PC-9 (cell line): ENCODE data around the gene RCC1. TPM values are rescaled to one million over a fixed set of nuclear protein-coding genes. Genes with fewer than 3 reads are reported as not detected.

Experiments
- Bru-seq: library from RNA; stranded (reverse); fragments of 400-500 nt; gene quantifications from one replicate; lab custom pipeline; 2021; lab: Mats Ljungman, UMichigan
- BruChase-seq, 2 experiments: library from RNA; stranded (reverse); fragments of 400-500 nt; gene quantifications; one replicate each; lab custom pipeline; 2021; lab: Mats Ljungman, UMichigan
- BruUV-seq: library from RNA; stranded (reverse); fragments of 400-500 nt; replicated peaks from 2 replicates; lab custom pipeline; 2021; lab: Mats Ljungman, UMichigan
- CTCF ChIA-PET: fragments of 300-600 bp; sonication (Branson Sonifier 250); formaldehyde crosslinking; loops from one replicate; lab custom pipeline; 2022; ENCODE audit warnings: antibody characterized with exemption; lab: Charles Lee
- POLR2A ChIA-PET: fragments of 300-600 bp; sonication (Branson Sonifier 250); formaldehyde crosslinking; loops from one replicate; lab custom pipeline; 2022; ENCODE audit warnings: antibody characterized with exemption; ENCODE audit not compliant: unreplicated experiment; lab: Charles Lee
- DNase-seq, 2 experiments: peaks; one replicate each; pipeline versions ENCODE4 v3.0.0 to v3.0.0-alpha.2; 2015 to 2022; ENCODE audit warnings: mixed read lengths in 1 of 2
- H2AFZ ChIP-seq: fragments of 200-600 bp; sonication (generic); 2 replicates; pipeline ENCODE4 v1.8.1; 2017; ENCODE audit warnings: antibody characterized with exemption
- H3F3A ChIP-seq: fragments of 200-600 bp; sonication (generic); 2 replicates; pipeline ENCODE4 v1.8.1; 2017; ENCODE audit warnings: antibody characterized with exemption, mild to moderate bottlenecking, low read depth; ENCODE audit not compliant: insufficient read depth
- H3K27ac ChIP-seq: fragments of 200-600 bp; sonication (generic); 2 replicates; pipeline ENCODE4 v1.6.1; 2016; ENCODE audit warnings: mixed run types
- H3K27me3 ChIP-seq: fragments of 200-600 bp; sonication (generic); 2 replicates; pipeline ENCODE4 v1.6.1; 2016; ENCODE audit warnings: low read depth, mixed run types; ENCODE audit not compliant: insufficient read depth
- H3K36me3 ChIP-seq: fragments of 200-600 bp; sonication (generic); 2 replicates; pipeline ENCODE4 v1.6.1; 2016; ENCODE audit warnings: low read depth, mixed run types
- H3K4me1 ChIP-seq: fragments of 200-600 bp; sonication (generic); replicated peaks from 2 replicates; pipeline ENCODE4 v1.6.1; 2016; ENCODE audit warnings: mixed run types; ENCODE audit not compliant: insufficient read depth
- H3K4me2 ChIP-seq: fragments of 200-600 bp; sonication (generic); 2 replicates; pipeline ENCODE4 v1.6.1; 2017; ENCODE audit warnings: mixed run types
- H3K4me3 ChIP-seq: fragments of 200-600 bp; sonication (generic); 2 replicates; pipeline ENCODE4 v1.6.1; 2016; ENCODE audit warnings: mixed run types
- H3K79me2 ChIP-seq: fragments of 200-600 bp; sonication (generic); 2 replicates; pipeline ENCODE4 v1.6.1; 2017; ENCODE audit warnings: low read depth, mixed run types
- H3K9me2 ChIP-seq: fragments of 200-600 bp; sonication (generic); 2 replicates; pipeline ENCODE4 v1.8.1; 2017; ENCODE audit warnings: mild to moderate bottlenecking; ENCODE audit not compliant: insufficient read depth
- H3K9me3 ChIP-seq: fragments of 200-600 bp; sonication (generic); 2 replicates; pipeline ENCODE4 v1.8.1; 2016; ENCODE audit warnings: low read depth; ENCODE audit not compliant: insufficient read depth
- H4K20me1 ChIP-seq: fragments of 200-600 bp; sonication (generic); 2 replicates; pipeline ENCODE4 v1.8.1; 2017; ENCODE audit not compliant: insufficient read depth
- CTCF ChIP-seq: fragments of 200-600 bp; sonication (generic); conservative IDR thresholded peaks from 2 replicates; pipeline ENCODE4 v1.6.1; 2017; ENCODE audit warnings: mixed run types, antibody characterized with exemption, mild to moderate bottlenecking, moderate library complexity
- EZH2 ChIP-seq: fragments of 200-600 bp; sonication (generic); IDR thresholded peaks from 2 replicates; pipeline ENCODE4 v1.8.0; 2017; ENCODE audit warnings: antibody characterized with exemption, low read depth
- intact Hi-C: fragments of 100-400 bp; cut with micrococcal nuclease; formaldehyde crosslinking; loops from one replicate; pipeline ENCODE4 v1.10.0; 2022; ENCODE audit not compliant: unreplicated experiment
- long read RNA-seq: library from polyadenylated mRNA; stranded (forward); transcript quantifications from one replicate; pipeline ENCODE4 v2.0.0, GENCODE V29; 2022
- total RNA-seq: library from RNA; stranded (reverse); gene quantifications from 2 replicates; pipeline ENCODE4 v1.2.3, GENCODE V29; 2021

Gene RCC1
- total RNA-seq (134 and 156 TPM in 2 replicates), Bru-seq, nascent RNA (percentile 96 among the genes with signal in this experiment), BruChase-seq, experiment 1, labeled RNA remaining after a 2-hour chase (percentile 92 among the genes with signal in this experiment), BruChase-seq, experiment 2, labeled RNA remaining after a 6-hour chase (percentile 94 among the genes with signal in this experiment)
- long read RNA-seq, transcript RCC1-202 (10 exons, 2,424 nt) = major isoform, 11 of 52 reads
- long read RNA-seq, partial matches to known transcripts = 22 of 52 reads
- long read RNA-seq, other reads (novel, unspliced or antisense) = 18 of 52 reads

- POLR2A ChIA-PET = interaction anchor here (0.5 to 1.4 kb wide), 9 partner anchors 15 to 259 kb away, joined by 3 to 43 read pairs (median 6); no protein-coding TSS in a partner anchor
- Histone ChIP-seq H3K79me2 (peaks cover 40% of the 10 kb centered on the region), H4K20me1 (peaks cover 14% of the 10 kb centered on the region), H3F3A (peaks cover 70% of the 10 kb centered on the region), H3K4me1 (peaks cover 38% of the 10 kb centered on the region), H3K9me2 (no peaks in the 10 kb centered on the region), H3K4me3 (peak within 1 kb of the TSS; percentile 83), H2AFZ (peak within 1 kb of the TSS; percentile 90), H3K27ac (peak within 1 kb of the TSS; percentile 99), H3K4me2 (peak within 1 kb of the TSS; percentile 99), H3K9me3 (no peaks in the 10 kb centered on the region), H3K27me3 (0 out of 2 replicates have a peak, but pooled peaks cover 3% of the 10 kb centered on the region), H3K36me3 (peaks cover 44% of the 10 kb centered on the region)
- CTCF ChIA-PET = interaction anchor here (0.9 kb wide), 1 partner anchor 138 kb away, joined by 7 read pairs; the partner anchor contains the start of gene TAF12
- peak; percentile 92 to 95 for DNase-seq
- BruUV-seq = TSS peak; percentile 98
- TF ChIP-seq EZH2 (no peak), CTCF (no peak)
- intact Hi-C loops = loop anchor here (5.0 kb wide), 3 partner anchors 68 to 258 kb away; partner anchors contain the start of gene RNU11
These were observed at the start of gene RCC1 for GRCh38 chr1:28505406-28506187. Gene RCC1 (plus strand): TSS chr1:28506043. CDS start chr1:28529867, 23,824 bp downstream.

- Histone ChIP-seq H3K4me2 (no peak overlapping the region), H4K20me1 (no peaks in the 10 kb centered on the region), H3K27me3 (no peaks in the 10 kb centered on the region), H3K79me2 (no peaks in the 10 kb centered on the region), H3F3A (no peaks in the 10 kb centered on the region), H2AFZ (no peak overlapping the region), H3K9me2 (no peaks in the 10 kb centered on the region), H3K4me1 (peaks cover 6% of the 10 kb centered on the region; the same call in 1 of the 2 replicates), H3K36me3 (no peaks in the 10 kb centered on the region), H3K4me3 (no peak overlapping the region), H3K27ac (no peak overlapping the region), H3K9me3 (no peaks in the 10 kb centered on the region)
- ChIA-PET CTCF (no interaction called here), POLR2A (interaction anchor here (0.5 kb wide), 1 partner anchor 49 kb away, joined by 3 read pairs; no protein-coding TSS in a partner anchor)
- BruUV-seq = no TSS peak
- no peak for DNase-seq
- TF ChIP-seq EZH2 (no peak), CTCF (no peak)
- intact Hi-C loops = no loop called here
These were observed 49.8 kb upstream of the RCC1 start for GRCh38 chr1:28456078-28456477.

- POLR2A ChIA-PET = no interaction called here
- TF ChIP-seq EZH2 (no peak), CTCF (no peak)
- DNase-seq = no peak
- BruUV-seq = no TSS peak
- Histone ChIP-seq H2AFZ (no peak overlapping the region), H3K4me3 (no peak overlapping the region), H3K27ac (no peak overlapping the region), H3K4me2 (no peak overlapping the region), H3K4me1 (peaks cover 6% of the 10 kb centered on the region; the same call in 1 of the 2 replicates), H3K27me3 (no peaks in the 10 kb centered on the region), H3K9me3 (no peaks in the 10 kb centered on the region), H3K79me2 (no peaks in the 10 kb centered on the region), H3F3A (no peaks in the 10 kb centered on the region), H4K20me1 (no peaks in the 10 kb centered on the region), H3K36me3 (no peaks in the 10 kb centered on the region), H3K9me2 (no peaks in the 10 kb centered on the region)
- CTCF ChIA-PET = interaction anchor here (0.6 kb wide), 1 partner anchor 25 kb away, joined by 4 read pairs; no protein-coding TSS in a partner anchor
- intact Hi-C loops = no loop called here
These were observed 48.2 kb upstream of the RCC1 start for GRCh38 chr1:28457678-28458077.
